Astrocyte (in vitro differentiated cells and primary cell): ENCODE results near the gene BPIFB1. TPM values are rescaled to one million over a fixed set of nuclear protein-coding genes. Genes with fewer than 3 reads are reported as not detected.

Experiments used
- DNase-seq: peaks from one replicate; pipeline ENCODE4 v3.0.0-alpha.2; 2010; ENCODE audit warnings: low read depth
- FAIRE-seq: peaks from 2 replicates; lab custom pipeline; 2011; peaks lifted over from hg19 to GRCh38; lab: Jason Lieb, UNC
- H2AFZ ChIP-seq: 2 replicates; pipeline ENCODE4 v1.6.0; 2012; ENCODE audit warnings: low read depth, low read length, inconsistent platforms
- H3K27ac ChIP-seq: 2 replicates; pipeline ENCODE4 v1.5.1; 2011; ENCODE audit warnings: low read depth, low read length, inconsistent platforms
- H3K27me3 ChIP-seq: 2 replicates; pipeline ENCODE4 v1.6.0; 2011; ENCODE audit warnings: low read length, inconsistent platforms; ENCODE audit not compliant: insufficient read depth
- H3K36me3 ChIP-seq: 2 replicates; pipeline ENCODE4 v1.5.1; 2011; ENCODE audit warnings: low read length, inconsistent platforms; ENCODE audit not compliant: insufficient read depth
- H3K4me1 ChIP-seq: 2 replicates; pipeline ENCODE4 v1.5.1; 2011; ENCODE audit warnings: low read length, inconsistent platforms; ENCODE audit not compliant: insufficient read depth
- H3K4me2 ChIP-seq: 2 replicates; pipeline ENCODE4 v1.6.0; 2012; ENCODE audit warnings: low read length, inconsistent platforms
- H3K4me3 ChIP-seq: 2 replicates; pipeline ENCODE4 v1.5.1; 2011; ENCODE audit warnings: low read depth, mild to moderate bottlenecking, low read length, inconsistent platforms; ENCODE audit not compliant: insufficient read depth
- H3K79me2 ChIP-seq: 2 replicates; pipeline ENCODE4 v1.6.0; 2012; ENCODE audit warnings: mild to moderate bottlenecking, low read length, inconsistent platforms; ENCODE audit not compliant: insufficient read depth
- H3K9ac ChIP-seq: 2 replicates; pipeline ENCODE4 v1.6.0; 2012; ENCODE audit warnings: mild to moderate bottlenecking, low read length, inconsistent platforms
- H3K9me3 ChIP-seq: 2 replicates; pipeline ENCODE4 v1.5.1; 2012; ENCODE audit warnings: low read depth, mild to moderate bottlenecking, low read length, inconsistent platforms; ENCODE audit not compliant: insufficient read depth
- H4K20me1 ChIP-seq: 2 replicates; pipeline ENCODE4 v1.6.0; 2012; ENCODE audit warnings: low read length, inconsistent platforms; ENCODE audit not compliant: insufficient read depth
- H3K27ac Mint-ChIP-seq: one replicate; pipeline ENCODE4 v1.8.0; 2021; ENCODE audit warnings: mild to moderate bottlenecking, mixed read lengths; ENCODE audit not compliant: unreplicated experiment
- H3K27me3 Mint-ChIP-seq: one replicate; pipeline ENCODE4 v1.8.0; 2021; ENCODE audit warnings: low read depth, mixed read lengths; ENCODE audit not compliant: unreplicated experiment
- H3K36me3 Mint-ChIP-seq: one replicate; pipeline ENCODE4 v1.8.0; 2021; ENCODE audit warnings: low read depth, mixed read lengths; ENCODE audit not compliant: unreplicated experiment
- H3K4me1 Mint-ChIP-seq: one replicate; pipeline ENCODE4 v1.8.0; 2021; ENCODE audit warnings: low read depth, mixed read lengths; ENCODE audit not compliant: unreplicated experiment
- H3K4me3 Mint-ChIP-seq: one replicate; pipeline ENCODE4 v1.8.0; 2021; ENCODE audit warnings: mild to moderate bottlenecking, moderate library complexity, mixed read lengths; ENCODE audit not compliant: unreplicated experiment
- H3K9me3 Mint-ChIP-seq: one replicate; pipeline ENCODE4 v1.8.0; 2021; ENCODE audit warnings: mild to moderate bottlenecking, mixed read lengths; ENCODE audit not compliant: unreplicated experiment
- EZH2 ChIP-seq: IDR thresholded peaks from 2 replicates; pipeline ENCODE4 v1.6.1; 2012; ENCODE audit warnings: mild to moderate bottlenecking, low read length, inconsistent platforms; ENCODE audit not compliant: insufficient read depth
- total RNA-seq: library from RNA; stranded (reverse); gene quantifications from 2 replicates; pipeline ENCODE4 v1.2.1, GENCODE V29; 2021
- TF ChIP-seq, protein P1 (sequence below): IDR thresholded peaks from 2 replicates; pipeline ENCODE4 v1.5.1; 2011; ENCODE audit warnings: low read depth, mild to moderate bottlenecking, inconsistent platforms, low read length, moderate library complexity; ENCODE audit not compliant: insufficient read depth

Gene BPIFB1
- total RNA-seq, 1 donor from 2014 or later = not detected

DNA sequence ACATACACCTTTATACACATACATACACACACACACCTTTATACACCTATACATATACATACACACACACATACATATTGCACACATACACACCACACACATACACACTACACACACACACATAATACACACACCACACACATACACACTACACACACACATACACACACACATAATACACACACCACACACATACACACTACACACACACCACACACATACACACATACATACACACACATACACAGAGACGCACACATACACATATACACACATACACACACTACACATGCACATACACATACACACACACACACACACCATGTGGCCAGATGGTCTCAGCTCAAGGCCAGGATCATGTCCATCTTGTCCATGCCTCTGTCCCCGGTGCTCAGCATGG lies 25.7 kb downstream of the BPIFB1 start:
- no peaks in the 10 kb centered on the region for H3K4me1 ChIP-seq
- TF ChIP-seq, protein P1, sequence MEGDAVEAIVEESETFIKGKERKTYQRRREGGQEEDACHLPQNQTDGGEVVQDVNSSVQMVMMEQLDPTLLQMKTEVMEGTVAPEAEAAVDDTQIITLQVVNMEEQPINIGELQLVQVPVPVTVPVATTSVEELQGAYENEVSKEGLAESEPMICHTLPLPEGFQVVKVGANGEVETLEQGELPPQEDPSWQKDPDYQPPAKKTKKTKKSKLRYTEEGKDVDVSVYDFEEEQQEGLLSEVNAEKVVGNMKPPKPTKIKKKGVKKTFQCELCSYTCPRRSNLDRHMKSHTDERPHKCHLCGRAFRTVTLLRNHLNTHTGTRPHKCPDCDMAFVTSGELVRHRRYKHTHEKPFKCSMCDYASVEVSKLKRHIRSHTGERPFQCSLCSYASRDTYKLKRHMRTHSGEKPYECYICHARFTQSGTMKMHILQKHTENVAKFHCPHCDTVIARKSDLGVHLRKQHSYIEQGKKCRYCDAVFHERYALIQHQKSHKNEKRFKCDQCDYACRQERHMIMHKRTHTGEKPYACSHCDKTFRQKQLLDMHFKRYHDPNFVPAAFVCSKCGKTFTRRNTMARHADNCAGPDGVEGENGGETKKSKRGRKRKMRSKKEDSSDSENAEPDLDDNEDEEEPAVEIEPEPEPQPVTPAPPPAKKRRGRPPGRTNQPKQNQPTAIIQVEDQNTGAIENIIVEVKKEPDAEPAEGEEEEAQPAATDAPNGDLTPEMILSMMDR = no peak
- TF ChIP-seq EZH2 = no peak
- H3K27me3 Mint-ChIP-seq = peaks cover 25% of the 10 kb centered on the region
- DNase-seq (no peak), FAIRE-seq (no peak)
- no peaks in the 10 kb centered on the region for H3K4me1 Mint-ChIP-seq
- H3K9ac ChIP-seq = no peak overlapping the region
- H3K4me3 Mint-ChIP-seq = no peak overlapping the region
- no peak overlapping the region for H3K27ac Mint-ChIP-seq
- no peaks in the 10 kb centered on the region for H4K20me1 ChIP-seq
- H3K79me2 ChIP-seq = no peaks in the 10 kb centered on the region
- H3K9me3 Mint-ChIP-seq = peaks cover 2% of the 10 kb centered on the region
- no peak overlapping the region for H3K4me3 ChIP-seq
- no peaks in the 10 kb centered on the region for H3K9me3 ChIP-seq
- no peak overlapping the region for H3K27ac ChIP-seq
- H3K27me3 ChIP-seq = peaks cover 2% of the 10 kb centered on the region
- H2AFZ ChIP-seq = no peak overlapping the region
- no peaks in the 10 kb centered on the region for H3K36me3 Mint-ChIP-seq
- H3K4me2 ChIP-seq = no peak overlapping the region
- H3K36me3 ChIP-seq = no peaks in the 10 kb centered on the region

DNA sequence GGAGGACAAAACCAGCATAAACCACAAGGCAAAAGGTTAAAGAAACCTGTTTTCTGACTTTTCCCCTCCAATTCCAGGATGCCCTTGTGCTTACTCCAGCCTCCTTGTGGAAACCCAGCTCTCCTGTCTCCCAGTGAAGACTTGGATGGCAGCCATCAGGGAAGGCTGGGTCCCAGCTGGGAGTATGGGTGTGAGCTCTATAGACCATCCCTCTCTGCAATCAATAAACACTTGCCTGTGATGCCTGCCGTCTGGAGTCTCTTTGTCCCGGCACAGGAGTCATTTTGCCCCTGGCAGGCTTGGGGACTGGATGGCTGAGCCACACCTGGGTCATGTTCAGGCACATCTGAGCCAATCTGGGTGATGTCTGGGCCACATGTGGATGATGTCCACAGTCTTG lies 26.6 kb downstream of the BPIFB1 start:
- no peak for TF ChIP-seq EZH2
- TF ChIP-seq, protein P1 = no peak
- Histone ChIP-seq H3K27me3 (peaks cover 2% of the 10 kb centered on the region), H3K27ac (no peak overlapping the region), H3K9me3 (no peaks in the 10 kb centered on the region), H3K79me2 (no peaks in the 10 kb centered on the region), H4K20me1 (no peaks in the 10 kb centered on the region), H2AFZ (no peak overlapping the region), H3K4me1 (no peaks in the 10 kb centered on the region), H3K4me3 (no peak overlapping the region), H3K4me2 (no peak overlapping the region), H3K36me3 (no peaks in the 10 kb centered on the region), H3K9ac (no peak overlapping the region)
- peaks cover 2% of the 10 kb centered on the region for H3K9me3 Mint-ChIP-seq
- H3K4me1 Mint-ChIP-seq = no peaks in the 10 kb centered on the region
- H3K4me3 Mint-ChIP-seq = no peak overlapping the region
- no peak overlapping the region for H3K27ac Mint-ChIP-seq
- no peaks in the 10 kb centered on the region for H3K36me3 Mint-ChIP-seq
- H3K27me3 Mint-ChIP-seq = peaks cover 22% of the 10 kb centered on the region
- DNase-seq (no peak), FAIRE-seq (no peak)

DNA sequence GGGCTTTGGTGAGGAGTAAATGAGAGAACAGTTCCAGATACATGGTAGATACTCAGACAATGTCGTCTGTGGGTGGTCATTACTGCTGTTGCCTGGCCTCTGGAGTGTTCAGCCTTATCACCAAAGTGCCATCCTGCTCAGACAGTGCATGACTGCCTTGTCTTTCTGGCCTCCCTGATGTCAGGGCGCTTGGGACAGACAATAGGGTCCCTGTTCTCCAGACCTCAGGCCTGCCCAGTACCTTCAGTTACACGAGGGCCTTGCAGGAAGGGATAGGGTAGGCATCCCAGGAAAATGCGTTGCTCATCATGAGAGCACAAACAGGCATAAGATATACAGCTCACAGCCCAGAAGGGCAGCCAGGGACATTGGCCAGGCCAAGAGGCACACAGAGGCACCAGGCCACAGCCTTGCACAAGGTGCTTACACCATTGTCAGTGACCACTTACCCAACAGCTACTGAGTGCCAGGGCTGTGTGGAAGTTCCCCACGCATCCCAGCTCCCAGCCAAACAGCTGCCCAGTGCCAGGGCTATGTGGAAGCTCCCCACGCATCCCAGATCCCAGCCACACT lies 27.4 kb downstream of the BPIFB1 start:
- Histone ChIP-seq H3K4me2 (no peak overlapping the region), H3K36me3 (no peaks in the 10 kb centered on the region), H2AFZ (no peak overlapping the region), H4K20me1 (no peaks in the 10 kb centered on the region), H3K4me1 (no peaks in the 10 kb centered on the region), H3K79me2 (no peaks in the 10 kb centered on the region), H3K27ac (no peak overlapping the region), H3K27me3 (peaks cover 2% of the 10 kb centered on the region), H3K9ac (no peak overlapping the region), H3K4me3 (no peak overlapping the region), H3K9me3 (no peaks in the 10 kb centered on the region)
- Mint-ChIP-seq H3K4me1 (no peaks in the 10 kb centered on the region), H3K27ac (no peak overlapping the region), H3K9me3 (peaks cover 2% of the 10 kb centered on the region), H3K4me3 (no peak overlapping the region), H3K36me3 (no peaks in the 10 kb centered on the region), H3K27me3 (peaks cover 18% of the 10 kb centered on the region)
- TF ChIP-seq EZH2 = no peak
- TF ChIP-seq, protein P1 = no peak
- FAIRE-seq (no peak), DNase-seq (no peak)
